Activated T-cell treated with anti-CD3 and anti-CD28 coated beads, Interleukin-2, amount 50 U/mL, for 24 hours (primary cell): Measurements from ENCODE around the gene ARHGEF10L.

Experiments used
- DNase-seq: peaks from one replicate; pipeline ENCODE4 v3.0.0-alpha.2; 2020
- H3K27ac Mint-ChIP-seq: 2 replicates; pipeline ENCODE4 v1.8.0; 2020; ENCODE audit warnings: mild to moderate bottlenecking, mixed read lengths
- H3K27me3 Mint-ChIP-seq: 2 replicates; pipeline ENCODE4 v1.8.0; 2020; ENCODE audit warnings: mixed read lengths
- H3K36me3 Mint-ChIP-seq: 2 replicates; pipeline ENCODE4 v1.8.0; 2020; ENCODE audit warnings: low read depth, mixed read lengths
- H3K4me1 Mint-ChIP-seq: 2 replicates; pipeline ENCODE4 v1.8.0; 2020; ENCODE audit warnings: low read depth, mixed read lengths
- H3K4me3 Mint-ChIP-seq: 2 replicates; pipeline ENCODE4 v1.8.0; 2020; ENCODE audit warnings: mild to moderate bottlenecking, moderate library complexity, mixed read lengths
- H3K9me3 Mint-ChIP-seq: 2 replicates; pipeline ENCODE4 v1.8.0; 2020; ENCODE audit warnings: mixed read lengths

The ARHGEF10L gene

GRCh38 chr1:17531682-17532487, 7.6 kb upstream of the ARHGEF10L start:
- no peaks in the 10 kb centered on the region for H3K4me1 Mint-ChIP-seq
- H3K27ac Mint-ChIP-seq = no peak overlapping the region
- DNase-seq = no peak
- no peak overlapping the region for H3K4me3 Mint-ChIP-seq
- H3K9me3 Mint-ChIP-seq = no peaks in the 10 kb centered on the region
- H3K36me3 Mint-ChIP-seq = no peaks in the 10 kb centered on the region
- H3K27me3 Mint-ChIP-seq = peaks cover 38% of the 10 kb centered on the region

- no peaks in the 10 kb centered on the region for H3K4me1 Mint-ChIP-seq
- no peaks in the 10 kb centered on the region for H3K9me3 Mint-ChIP-seq
- no peak overlapping the region for H3K4me3 Mint-ChIP-seq
- H3K27ac Mint-ChIP-seq = no peak overlapping the region
- H3K36me3 Mint-ChIP-seq = no peaks in the 10 kb centered on the region
- peaks cover 45% of the 10 kb centered on the region for H3K27me3 Mint-ChIP-seq
- no peak for DNase-seq
These were observed 6.3 kb upstream of the ARHGEF10L start for GRCh38 chr1:17533201-17533600.

DNA sequence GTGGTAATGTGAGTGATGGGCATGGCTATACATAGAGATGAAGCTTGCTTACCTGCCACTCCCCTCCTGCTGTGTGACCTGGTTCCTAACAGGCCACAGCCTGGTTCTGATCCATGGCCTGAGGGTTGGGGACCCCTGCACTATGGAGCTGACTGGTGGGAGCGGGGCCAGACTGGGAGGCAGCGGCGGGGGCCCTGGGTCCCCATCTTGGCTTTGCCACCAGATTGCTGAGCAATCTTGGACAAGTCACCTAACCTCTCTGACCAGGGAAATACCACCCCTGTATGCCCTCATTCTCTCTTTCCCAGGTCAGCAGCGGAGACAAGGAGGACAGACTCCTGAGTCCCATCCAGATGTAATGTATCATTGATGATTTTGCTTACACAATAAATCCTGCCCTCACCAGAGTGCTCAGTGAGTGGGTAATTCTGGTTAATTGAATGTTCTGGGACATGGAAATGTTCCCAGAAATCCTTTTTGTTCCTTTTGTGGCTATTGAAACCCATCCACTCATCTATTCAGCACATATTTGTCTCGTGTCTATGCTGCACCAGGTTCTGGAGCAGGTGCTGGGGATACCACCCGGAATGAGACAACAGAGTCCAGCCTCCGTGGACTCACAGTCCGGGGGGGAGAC, 4.1 kb upstream of the ARHGEF10L start:
- H3K9me3 Mint-ChIP-seq = no peaks in the 10 kb centered on the region
- no peaks in the 10 kb centered on the region for H3K36me3 Mint-ChIP-seq
- H3K4me1 Mint-ChIP-seq = peaks cover 5% of the 10 kb centered on the region
- H3K27me3 Mint-ChIP-seq = peaks cover 43% of the 10 kb centered on the region
- DNase-seq = no peak
- H3K4me3 Mint-ChIP-seq = no peak overlapping the region
- H3K27ac Mint-ChIP-seq = no peak overlapping the region

DNA sequence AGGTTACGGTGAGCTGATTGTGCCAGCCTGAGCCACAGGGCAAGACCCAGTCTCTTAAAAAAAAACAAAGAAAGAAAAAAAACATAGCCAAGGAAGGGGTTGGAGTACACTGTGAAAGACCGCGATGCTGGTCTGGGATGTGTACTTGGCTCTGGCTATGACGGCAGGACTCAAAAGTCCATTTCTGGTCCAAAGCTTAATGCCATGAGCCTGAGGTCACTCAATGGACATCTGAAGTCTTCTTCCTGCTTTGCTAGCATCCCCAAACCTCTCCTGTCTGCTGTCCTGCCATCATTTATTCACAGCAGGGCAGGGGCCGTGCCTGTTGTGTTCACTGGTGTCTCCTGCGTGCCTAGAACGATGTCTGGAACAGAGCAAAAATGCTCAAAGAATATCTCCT, 1.5 kb upstream of the ARHGEF10L start:
- Mint-ChIP-seq H3K9me3 (no peaks in the 10 kb centered on the region), H3K27me3 (peaks cover 58% of the 10 kb centered on the region), H3K36me3 (no peaks in the 10 kb centered on the region)

DNA sequence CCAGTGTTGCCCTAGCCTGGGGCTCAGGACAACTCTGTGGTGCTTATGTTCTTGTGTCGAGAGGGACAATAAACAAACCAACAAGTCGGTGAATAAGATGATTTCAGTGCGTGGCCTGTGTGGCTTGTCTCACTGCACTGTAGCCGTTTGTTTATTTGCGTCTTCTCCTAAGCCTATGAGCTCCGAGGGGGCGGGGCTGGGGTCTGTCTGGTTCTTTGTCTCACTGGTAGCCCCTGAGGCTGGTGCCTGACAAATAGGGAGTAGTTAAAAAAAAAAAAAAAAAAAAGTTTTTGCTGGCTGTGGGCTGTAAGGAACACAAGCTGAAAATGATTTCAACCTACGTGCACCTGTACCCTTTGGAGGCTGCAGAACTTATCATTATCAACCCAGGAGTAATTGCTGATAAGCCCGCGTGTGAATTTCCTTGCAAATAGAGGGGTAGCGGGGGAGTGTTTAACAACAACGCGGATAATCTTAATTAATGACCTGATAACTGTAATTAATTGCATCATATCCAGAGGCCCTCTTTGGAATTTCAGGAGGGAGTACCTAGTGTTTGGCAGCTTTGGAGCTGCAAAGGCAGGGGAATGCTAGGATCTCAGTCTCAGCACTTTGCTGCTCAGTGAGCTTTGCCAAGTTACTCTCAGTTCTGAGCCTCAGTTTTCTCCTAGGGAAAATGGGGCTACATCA, 925 bp upstream of the ARHGEF10L start:
- no peak overlapping the region for H3K27ac Mint-ChIP-seq
- H3K4me3 Mint-ChIP-seq = peak overlapping the region; percentile 38
- DNase-seq = no peak

More for the DNA sequence above, 1.5 kb upstream of the ARHGEF10L start:
- DNase-seq = no peak
- H3K27ac Mint-ChIP-seq = no peak overlapping the region
- H3K4me3 Mint-ChIP-seq = no peak overlapping the region
- H3K4me1 Mint-ChIP-seq = peaks cover 5% of the 10 kb centered on the region

DNA sequence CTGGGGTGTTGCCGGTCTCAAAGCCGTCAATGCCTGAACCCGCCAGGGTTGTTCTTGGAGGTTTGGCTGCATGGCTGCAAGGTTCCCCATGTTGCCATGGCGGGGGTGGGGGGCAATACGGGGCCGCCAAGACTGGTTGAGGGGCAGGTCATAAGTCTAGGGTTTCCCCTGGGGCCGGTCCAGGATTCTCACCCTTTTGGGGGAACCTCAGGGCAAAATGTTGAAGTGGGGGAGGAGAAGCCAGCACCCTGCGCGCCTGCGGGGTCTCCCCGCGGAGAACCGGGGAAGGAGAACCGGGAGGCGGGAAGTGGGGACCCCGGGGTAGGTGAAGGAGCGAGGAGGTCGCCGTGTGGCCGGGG, 401 bp upstream of the ARHGEF10L start:
- Mint-ChIP-seq H3K36me3 (no peaks in the 10 kb centered on the region), H3K9me3 (no peaks in the 10 kb centered on the region), H3K27me3 (peaks cover 54% of the 10 kb centered on the region), H3K4me3 (peak overlapping the region; percentile 38), H3K27ac (no peak overlapping the region), H3K4me1 (peaks cover 5% of the 10 kb centered on the region)
- no peak for DNase-seq

More for the DNA sequence above, 925 bp upstream of the ARHGEF10L start:
- H3K36me3 Mint-ChIP-seq = no peaks in the 10 kb centered on the region
- peaks cover 5% of the 10 kb centered on the region for H3K4me1 Mint-ChIP-seq
- no peaks in the 10 kb centered on the region for H3K9me3 Mint-ChIP-seq
- peaks cover 58% of the 10 kb centered on the region for H3K27me3 Mint-ChIP-seq

- no peaks in the 10 kb centered on the region for H3K36me3 Mint-ChIP-seq
- peaks cover 62% of the 10 kb centered on the region for H3K27me3 Mint-ChIP-seq
- H3K4me1 Mint-ChIP-seq = peaks cover 5% of the 10 kb centered on the region
- H3K27ac Mint-ChIP-seq = no peak overlapping the region
- H3K4me3 Mint-ChIP-seq = no peak overlapping the region
- H3K9me3 Mint-ChIP-seq = peaks cover 2% of the 10 kb centered on the region
- no peak for DNase-seq
These were observed 930 bp downstream of the ARHGEF10L start for GRCh38 chr1:17540255-17541001.

GRCh38 chr1:17542645-17543044, 3.1 kb downstream of the ARHGEF10L start:
- Mint-ChIP-seq H3K27ac (no peak overlapping the region), H3K36me3 (no peaks in the 10 kb centered on the region), H3K4me1 (peaks cover 5% of the 10 kb centered on the region), H3K9me3 (peaks cover 2% of the 10 kb centered on the region), H3K4me3 (no peak overlapping the region), H3K27me3 (peaks cover 49% of the 10 kb centered on the region)
- no peak for DNase-seq

- no peak overlapping the region for H3K27ac Mint-ChIP-seq
- no peak overlapping the region for H3K4me3 Mint-ChIP-seq
- peaks cover 3% of the 10 kb centered on the region for H3K4me1 Mint-ChIP-seq
- DNase-seq = no peak
- H3K27me3 Mint-ChIP-seq = peaks cover 51% of the 10 kb centered on the region
- no peaks in the 10 kb centered on the region for H3K36me3 Mint-ChIP-seq
- H3K9me3 Mint-ChIP-seq = peaks cover 2% of the 10 kb centered on the region
These were observed 5.4 kb downstream of the ARHGEF10L start for GRCh38 chr1:17544776-17545350.

GRCh38 chr1:17545356-17545755, 5.9 kb downstream of the ARHGEF10L start:
- Mint-ChIP-seq H3K4me1 (no peaks in the 10 kb centered on the region), H3K27ac (no peak overlapping the region), H3K36me3 (no peaks in the 10 kb centered on the region), H3K27me3 (peaks cover 49% of the 10 kb centered on the region), H3K9me3 (peaks cover 2% of the 10 kb centered on the region), H3K4me3 (no peak overlapping the region)
- no peak for DNase-seq

- Mint-ChIP-seq H3K27me3 (peaks cover 43% of the 10 kb centered on the region), H3K36me3 (no peaks in the 10 kb centered on the region), H3K4me1 (no peaks in the 10 kb centered on the region), H3K9me3 (peaks cover 2% of the 10 kb centered on the region), H3K4me3 (no peak overlapping the region), H3K27ac (no peak overlapping the region)
- no peak for DNase-seq
These were observed 7.6 kb downstream of the ARHGEF10L start for GRCh38 chr1:17546946-17547670.

- H3K9me3 Mint-ChIP-seq = peaks cover 2% of the 10 kb centered on the region
- H3K4me3 Mint-ChIP-seq = no peak overlapping the region
- DNase-seq = no peak
- H3K27me3 Mint-ChIP-seq = peaks cover 43% of the 10 kb centered on the region
- no peaks in the 10 kb centered on the region for H3K4me1 Mint-ChIP-seq
- no peaks in the 10 kb centered on the region for H3K36me3 Mint-ChIP-seq
- no peak overlapping the region for H3K27ac Mint-ChIP-seq
These were observed 9.9 kb downstream of the ARHGEF10L start for GRCh38 chr1:17549384-17549783.

GRCh38 chr1:17550729-17551584, 11.5 kb downstream of the ARHGEF10L start:
- Mint-ChIP-seq H3K4me1 (no peaks in the 10 kb centered on the region), H3K27me3 (peaks cover 35% of the 10 kb centered on the region), H3K27ac (no peak overlapping the region), H3K36me3 (no peaks in the 10 kb centered on the region), H3K4me3 (no peak overlapping the region), H3K9me3 (no peaks in the 10 kb centered on the region)
- no peak for DNase-seq
